Bronchial epithelial cell (primary cell): Measurements from ENCODE around the gene RUNX2. TPM values are rescaled to one million over a fixed set of nuclear protein-coding genes. Genes with fewer than 3 reads are reported as not detected.

Source experiments
- DNase-seq: peaks from one replicate; pipeline ENCODE4 v3.0.0-alpha.2; 2010; ENCODE audit warnings: low read depth
- FAIRE-seq: peaks from 2 replicates; lab custom pipeline; 2011; peaks lifted over from hg19 to GRCh38; lab: Jason Lieb, UNC
- H3K27me3 ChIP-seq: 2 replicates; pipeline ENCODE4 v1.5.1; 2011; ENCODE audit warnings: low read length; ENCODE audit not compliant: control insufficient read depth, insufficient read depth
- H3K36me3 ChIP-seq: 2 replicates; pipeline ENCODE4 v1.5.1; 2011; ENCODE audit warnings: low read length; ENCODE audit not compliant: control insufficient read depth, insufficient read depth
- H3K4me3 ChIP-seq: 2 replicates; pipeline ENCODE4 v1.5.1; 2011; ENCODE audit warnings: mild to moderate bottlenecking, low read depth, low read length, control low read depth
- CTCF ChIP-seq: IDR thresholded peaks from 2 replicates; pipeline ENCODE4 v1.5.1; 2011; ENCODE audit warnings: mild to moderate bottlenecking, moderate library complexity, low read length, control low read depth, inconsistent platforms; ENCODE audit not compliant: insufficient read depth, severe bottlenecking
- total RNA-seq: library from RNA; depleted of rRNA; stranded (reverse); fragments of >200 nt; gene quantifications from 2 replicates; pipeline ENCODE4 v1.2.1, GENCODE V29; 2014

The RUNX2 gene
- total RNA-seq, 1 donor from 2014 or later = 0.79 TPM

GRCh38 chr6:45420909-45421708 lies 93.0 kb downstream of the RUNX2 start:
- TF ChIP-seq CTCF = no peak
- H3K27me3 ChIP-seq = no peaks in the 10 kb centered on the region
- DNase-seq = no peak
- H3K4me3 ChIP-seq = peak overlapping the region; percentile 71
- no peaks in the 10 kb centered on the region for H3K36me3 ChIP-seq
- FAIRE-seq = no peak

DNA sequence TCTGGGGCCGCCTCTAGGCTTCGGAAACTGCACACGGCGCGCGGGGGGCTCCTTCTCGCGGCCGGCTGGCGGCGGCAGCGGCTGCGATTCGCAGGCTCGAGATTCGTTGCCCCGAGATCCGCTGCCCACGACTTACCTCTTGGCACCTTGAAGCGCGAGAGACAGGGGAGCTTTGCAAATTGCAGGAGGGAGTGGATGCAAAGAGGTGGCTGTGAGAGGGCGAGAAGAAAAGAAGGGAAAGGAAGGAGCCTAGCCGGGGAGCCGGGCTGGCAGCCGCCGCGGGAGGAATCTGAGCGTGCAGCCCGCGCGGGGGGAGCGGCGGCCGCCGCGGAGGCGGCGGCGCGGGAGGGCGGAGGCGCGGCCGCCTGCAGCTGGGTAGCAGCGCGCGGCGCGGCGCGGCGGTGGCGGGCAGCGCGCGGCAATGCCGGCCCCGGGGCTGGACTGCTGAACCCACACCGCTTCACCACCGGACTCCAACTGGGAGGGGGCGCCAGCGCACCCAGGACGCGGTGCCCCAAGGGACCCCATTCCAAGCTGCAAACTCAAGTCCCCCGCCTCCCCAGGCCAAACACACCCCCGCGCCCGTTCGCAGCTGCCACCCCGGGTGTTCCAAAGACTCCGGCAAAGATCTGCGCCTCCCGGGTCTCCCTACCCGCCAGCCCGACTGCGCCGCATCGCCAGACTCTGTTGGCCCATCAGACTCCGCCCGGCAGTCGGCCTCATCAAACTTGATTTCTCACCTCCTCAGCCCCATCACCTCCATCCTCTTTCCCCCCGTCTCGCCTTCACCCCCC lies 93.8 kb downstream of the RUNX2 start:
- TF ChIP-seq CTCF = peak; percentile 44
- Histone ChIP-seq H3K4me3 (peak overlapping the region; percentile 71), H3K27me3 (no peaks in the 10 kb centered on the region), H3K36me3 (no peaks in the 10 kb centered on the region)
- FAIRE-seq (no peak), DNase-seq (peak; percentile 43)

DNA sequence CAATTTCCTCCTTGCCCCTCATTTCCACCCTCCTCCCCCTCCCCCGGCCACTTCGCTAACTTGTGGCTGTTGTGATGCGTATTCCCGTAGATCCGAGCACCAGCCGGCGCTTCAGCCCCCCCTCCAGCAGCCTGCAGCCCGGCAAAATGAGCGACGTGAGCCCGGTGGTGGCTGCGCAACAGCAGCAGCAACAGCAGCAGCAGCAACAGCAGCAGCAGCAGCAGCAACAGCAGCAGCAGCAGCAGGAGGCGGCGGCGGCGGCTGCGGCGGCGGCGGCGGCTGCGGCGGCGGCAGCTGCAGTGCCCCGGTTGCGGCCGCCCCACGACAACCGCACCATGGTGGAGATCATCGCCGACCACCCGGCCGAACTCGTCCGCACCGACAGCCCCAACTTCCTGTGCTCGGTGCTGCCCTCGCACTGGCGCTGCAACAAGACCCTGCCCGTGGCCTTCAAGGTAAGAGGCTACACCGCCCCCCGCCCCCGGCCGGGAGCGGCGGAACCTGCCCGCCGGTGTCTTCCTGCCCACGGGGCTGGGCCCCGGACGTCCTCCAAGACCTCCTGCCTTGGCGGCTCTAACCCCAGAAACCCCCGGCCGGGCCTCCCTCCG lies 94.5 kb downstream of the RUNX2 start:
- DNase-seq = no peak
- FAIRE-seq = no peak
- peak overlapping the region; percentile 71 for H3K4me3 ChIP-seq
- H3K36me3 ChIP-seq = no peaks in the 10 kb centered on the region
- no peaks in the 10 kb centered on the region for H3K27me3 ChIP-seq
- no peak for TF ChIP-seq CTCF

DNA sequence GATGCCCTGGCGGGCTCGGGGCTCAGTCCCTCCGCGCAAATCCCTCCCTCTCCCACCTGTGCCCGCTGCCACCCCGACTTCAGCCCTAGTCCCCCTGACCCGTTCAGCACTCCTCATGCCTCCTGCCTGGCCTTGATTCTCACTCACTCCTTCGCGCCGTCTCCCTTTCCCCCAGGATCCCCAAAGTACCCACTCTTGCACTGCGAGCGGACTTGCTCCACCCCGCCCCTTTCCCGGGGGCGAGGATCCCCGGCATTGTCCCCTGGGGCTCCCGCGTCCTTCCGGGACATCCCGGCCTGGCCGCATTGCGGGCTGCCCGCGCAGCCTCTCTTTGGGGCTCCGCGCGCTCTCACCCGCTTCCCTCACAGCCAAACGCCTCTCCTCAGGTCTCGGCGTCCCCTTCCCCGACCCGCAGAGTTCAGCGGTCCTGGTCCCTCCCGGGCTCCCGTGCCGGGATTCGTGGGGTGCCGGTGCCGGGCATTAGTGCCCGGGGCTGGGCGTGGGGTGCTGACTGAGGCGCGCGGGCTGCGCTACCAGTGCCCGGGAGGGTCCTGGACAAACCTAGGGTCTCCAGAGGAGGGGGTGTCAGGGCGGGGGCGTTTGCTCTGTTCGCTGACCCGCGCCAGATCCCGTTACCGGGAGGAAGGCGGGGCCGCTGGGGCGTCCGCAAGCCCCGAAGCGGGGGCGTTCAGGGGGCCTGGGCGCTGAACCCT lies 95.1 kb downstream of the RUNX2 start:
- no peak for DNase-seq
- no peaks in the 10 kb centered on the region for H3K27me3 ChIP-seq

More for the DNA sequence above, 95.1 kb downstream of the RUNX2 start:
- H3K4me3 ChIP-seq = peak overlapping the region; percentile 71
- H3K36me3 ChIP-seq = no peaks in the 10 kb centered on the region
- no peak for FAIRE-seq
- no peak for TF ChIP-seq CTCF
